SK-N-SH (cell line): ENCODE data around the gene SEM1. TPM values are rescaled to one million over a fixed set of nuclear protein-coding genes. Genes with fewer than 3 reads are reported as not detected.

Experiments
- CTCF ChIA-PET: fragments of 300-600, 350-600 bp; formaldehyde crosslinking; extraction: SDS; loops from one replicate; lab custom pipeline; 2021; lab: Yijun Ruan, JAX
- POLR2A ChIA-PET: fragments of 350-600 bp; sonication (Branson Sonifier 250); formaldehyde crosslinking; extraction: SDS; loops from one replicate; lab custom pipeline; 2020; ENCODE audit warnings: antibody characterized with exemption, inconsistent platforms; lab: Yijun Ruan, JAX
- DNase-seq: peaks from one replicate; pipeline ENCODE4 v3.0.0; 2012
- H2AFZ ChIP-seq: fragments of 200-600 bp; sonication (generic); 2 replicates; pipeline ENCODE4 v1.8.1; 2016; ENCODE audit warnings: antibody characterized with exemption, mild to moderate bottlenecking, low read depth
- H3F3A ChIP-seq: fragments of 200-600 bp; sonication (generic); replicated peaks from 2 replicates; pipeline ENCODE3; 2016; ENCODE audit warnings: antibody characterized with exemption, mild to moderate bottlenecking; ENCODE audit not compliant: insufficient read depth
- H3K27ac ChIP-seq, 2 experiments: fragments of 200-500 bp in 1 of 2; fragments of 200-600 bp in 1 of 2; sonication (Bioruptor generic) in 1 of 2; sonication (generic), shearing (Covaris generic) in 1 of 2; 2 replicates each; pipeline versions ENCODE4 v1.5.1 to v1.6.1; 2014 to 2016; ENCODE audit warnings: low read depth in 2 of 2, inconsistent platforms in 1 of 2, low read length in 1 of 2, mild to moderate bottlenecking in 1 of 2, mixed read lengths in 1 of 2
- H3K27me3 ChIP-seq: fragments of 200-600 bp; sonication (generic), shearing (Covaris generic); 2 replicates; pipeline ENCODE4 v1.6.1; 2016; ENCODE audit warnings: mixed run types; ENCODE audit not compliant: insufficient read depth
- H3K36me3 ChIP-seq, 2 experiments: fragments of 200-500 bp in 1 of 2; fragments of 200-600 bp in 1 of 2; sonication (Bioruptor generic) in 1 of 2; sonication (generic) in 1 of 2; replicated peaks in 1 of 2; 2 replicates each; pipeline versions ENCODE3 to v1.5.1; 2014 to 2016; ENCODE audit warnings: low read length in 1 of 2, mild to moderate bottlenecking in 1 of 2; ENCODE audit not compliant: insufficient read depth in 2 of 2, control insufficient read depth in 1 of 2
- H3K4me1 ChIP-seq, 2 experiments: fragments of 200-500 bp in 1 of 2; fragments of 200-600 bp in 1 of 2; sonication (Bioruptor generic) in 1 of 2; sonication (generic), shearing (Covaris generic) in 1 of 2; 2 replicates each; pipeline versions ENCODE4 v1.5.1 to v1.6.1; 2014 to 2016; ENCODE audit warnings: low read depth in 1 of 2, low read length in 1 of 2, mixed run types in 1 of 2; ENCODE audit not compliant: insufficient read depth in 2 of 2, control insufficient read depth in 1 of 2
- H3K4me2 ChIP-seq: fragments of 200-600 bp; sonication (generic), shearing (Covaris generic); 2 replicates; pipeline ENCODE4 v1.6.1; 2017; ENCODE audit warnings: mixed run types
- H3K4me3 ChIP-seq, 2 experiments: fragments of 200-500 bp in 1 of 2; fragments of 200-600 bp in 1 of 2; sonication (Bioruptor generic) in 1 of 2; sonication (generic), shearing (Covaris generic) in 1 of 2; 2 replicates each; pipeline versions ENCODE4 v1.5.1 to v1.8.1; 2014 to 2016; ENCODE audit warnings: low read depth in 2 of 2, inconsistent platforms in 1 of 2, low read length in 1 of 2, mild to moderate bottlenecking in 1 of 2, mixed read lengths in 1 of 2, moderate library complexity in 1 of 2
- H3K79me2 ChIP-seq: fragments of 200-600 bp; sonication (generic); 2 replicates; pipeline ENCODE4 v1.8.1; 2017; ENCODE audit warnings: mild to moderate bottlenecking; ENCODE audit not compliant: insufficient read depth
- H3K9ac ChIP-seq: fragments of 200-600 bp; sonication (generic); 2 replicates; pipeline ENCODE4 v1.6.1; 2017; ENCODE audit warnings: mixed run types
- H3K9me2 ChIP-seq: fragments of 200-600 bp; sonication (generic); 2 replicates; pipeline ENCODE4 v1.6.1; 2017; ENCODE audit warnings: mixed run types
- H3K9me3 ChIP-seq: fragments of 200-600 bp; sonication (generic); 2 replicates; pipeline ENCODE4 v1.6.1; 2017; ENCODE audit warnings: mixed run types, mild to moderate bottlenecking, moderate library complexity
- H4K20me1 ChIP-seq: fragments of 200-600 bp; sonication (generic); 2 replicates; pipeline ENCODE4 v1.6.1; 2017; ENCODE audit warnings: mild to moderate bottlenecking, mixed run types; ENCODE audit not compliant: insufficient read depth
- CHD2 ChIP-seq: fragments of 150-350 bp; IDR thresholded peaks from 2 replicates; pipeline ENCODE4 v1.6.1; 2018; ENCODE audit warnings: low read length; ENCODE audit not compliant: partially characterized antibody
- FOSL2 ChIP-seq: IDR thresholded peaks from 2 replicates; pipeline ENCODE4 v1.4.0; 2012; ENCODE audit warnings: low read depth, mild to moderate bottlenecking, moderate library complexity, borderline replicate concordance
- FOXM1 ChIP-seq: IDR thresholded peaks from 2 replicates; pipeline ENCODE4 v1.4.0; 2012; ENCODE audit warnings: low read depth, mild to moderate bottlenecking
- MEF2A ChIP-seq: IDR thresholded peaks from 2 replicates; pipeline ENCODE4 v1.4.0; 2012; ENCODE audit warnings: low read depth, borderline replicate concordance
- MXI1 ChIP-seq: IDR thresholded peaks from 2 replicates; pipeline ENCODE4 v1.6.1; 2012; ENCODE audit warnings: mild to moderate bottlenecking, low read depth, low read length, improper control_type of control experiment
- NFIC ChIP-seq: IDR thresholded peaks from 2 replicates; pipeline ENCODE4 v1.4.0; 2012; ENCODE audit warnings: borderline replicate concordance
- NRF1 ChIP-seq: IDR thresholded peaks from 2 replicates; pipeline ENCODE4 v1.6.1; 2012; ENCODE audit warnings: low read depth, mild to moderate bottlenecking, low read length
- RAD21 ChIP-seq: IDR thresholded peaks from 2 replicates; pipeline ENCODE4 v1.6.1; 2012; ENCODE audit warnings: mild to moderate bottlenecking, low read length
- RCOR1 ChIP-seq: fragments of 150-350 bp; IDR thresholded peaks from 2 replicates; pipeline ENCODE4 v1.6.1; 2017; ENCODE audit warnings: antibody characterized with exemption, low read length
- RFX5 ChIP-seq: IDR thresholded peaks from 2 replicates; pipeline ENCODE4 v1.6.1; 2012; ENCODE audit warnings: mild to moderate bottlenecking, improper control_type of control experiment, low read length
- RXRA ChIP-seq: IDR thresholded peaks from 2 replicates; pipeline ENCODE4 v1.4.0; 2012; ENCODE audit warnings: low read depth, mild to moderate bottlenecking, borderline replicate concordance
- SIN3A ChIP-seq: IDR thresholded peaks from 2 replicates; pipeline ENCODE4 v1.6.1; 2012; ENCODE audit warnings: low read depth, mild to moderate bottlenecking, low read length, moderate library complexity, borderline replicate concordance
- SMC3 ChIP-seq: IDR thresholded peaks from 2 replicates; pipeline ENCODE4 v1.6.1; 2012; ENCODE audit warnings: low read depth, low read length, improper control_type of control experiment
- TEAD4 ChIP-seq: IDR thresholded peaks from 2 replicates; pipeline ENCODE4 v1.4.0; 2012; ENCODE audit warnings: mild to moderate bottlenecking, borderline replicate concordance; ENCODE audit not compliant: insufficient read depth
- WGBS: methylation state at CpG from one replicate; pipeline ENCODE4 v1.1.6; 2017; ENCODE audit warnings: low lambda C conversion rate; 5-methylcytosine and 5-hydroxymethylcytosine counted together
- polyA plus RNA-seq, 3 experiments: library from polyadenylated mRNA; depleted of rRNA; stranded (reverse); fragments of >200 nt; gene quantifications; 2 replicates each; pipeline ENCODE4 v1.2.3, GENCODE V29; 2012
- TF ChIP-seq, protein P1 (sequence below): IDR thresholded peaks from 2 replicates; pipeline ENCODE4 v1.4.0; 2012; ENCODE audit warnings: low read depth, borderline replicate concordance
- TF ChIP-seq, protein P2 (sequence below): fragments of 150-350 bp; IDR thresholded peaks from 2 replicates; pipeline ENCODE4 v1.6.1; 2016; ENCODE audit warnings: mild to moderate bottlenecking, low read depth, low read length
- TF ChIP-seq, protein P3 (sequence below): fragments of 150-350 bp; IDR thresholded peaks from 2 replicates; pipeline ENCODE4 v1.6.1; 2017; ENCODE audit warnings: antibody characterized with exemption, low read length, low read depth, borderline replicate concordance
- TF ChIP-seq, protein P4 (sequence below): IDR thresholded peaks from 2 replicates; pipeline ENCODE4 v1.4.0; 2012; ENCODE audit warnings: low read depth, borderline replicate concordance
- TF ChIP-seq, protein P5 (sequence below): IDR thresholded peaks from 2 replicates; pipeline ENCODE4; 2012
- TF ChIP-seq, protein P6 (sequence below): IDR thresholded peaks from 2 replicates; pipeline ENCODE4 v1.6.1; 2012; ENCODE audit warnings: mild to moderate bottlenecking, low read depth, low read length, moderate library complexity

The SEM1 gene
- polyA plus RNA-seq, 1 of the 3 experiments (the other 2 are of a cell fraction) = 56.3 TPM

DNA sequence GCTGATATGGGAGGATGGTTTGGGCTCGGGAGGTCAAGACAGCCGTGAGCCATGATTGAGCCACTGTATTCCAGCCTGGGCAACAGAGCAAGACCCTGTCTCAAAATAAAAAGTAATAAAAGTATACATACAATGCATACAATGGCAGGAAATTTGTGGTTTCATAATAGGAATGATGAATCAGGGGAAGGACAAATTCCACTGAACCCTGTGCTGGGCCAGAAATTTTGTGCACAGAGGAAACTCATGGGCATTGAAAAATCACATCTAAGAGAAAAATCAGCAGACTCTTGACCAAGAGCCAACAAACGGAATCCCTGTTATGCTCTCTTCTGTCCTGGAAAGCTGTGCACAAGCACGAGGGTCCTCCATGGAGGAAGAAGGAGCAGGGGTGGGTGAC lies 35.1 kb downstream of the SEM1 start (continued):
- TF ChIP-seq NRF1 = no peak
- TF ChIP-seq RFX5 = no peak
- no peak for TF ChIP-seq NFIC
- TF ChIP-seq, protein P1, sequence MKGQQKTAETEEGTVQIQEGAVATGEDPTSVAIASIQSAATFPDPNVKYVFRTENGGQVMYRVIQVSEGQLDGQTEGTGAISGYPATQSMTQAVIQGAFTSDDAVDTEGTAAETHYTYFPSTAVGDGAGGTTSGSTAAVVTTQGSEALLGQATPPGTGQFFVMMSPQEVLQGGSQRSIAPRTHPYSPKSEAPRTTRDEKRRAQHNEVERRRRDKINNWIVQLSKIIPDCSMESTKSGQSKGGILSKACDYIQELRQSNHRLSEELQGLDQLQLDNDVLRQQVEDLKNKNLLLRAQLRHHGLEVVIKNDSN = no peak

DNA sequence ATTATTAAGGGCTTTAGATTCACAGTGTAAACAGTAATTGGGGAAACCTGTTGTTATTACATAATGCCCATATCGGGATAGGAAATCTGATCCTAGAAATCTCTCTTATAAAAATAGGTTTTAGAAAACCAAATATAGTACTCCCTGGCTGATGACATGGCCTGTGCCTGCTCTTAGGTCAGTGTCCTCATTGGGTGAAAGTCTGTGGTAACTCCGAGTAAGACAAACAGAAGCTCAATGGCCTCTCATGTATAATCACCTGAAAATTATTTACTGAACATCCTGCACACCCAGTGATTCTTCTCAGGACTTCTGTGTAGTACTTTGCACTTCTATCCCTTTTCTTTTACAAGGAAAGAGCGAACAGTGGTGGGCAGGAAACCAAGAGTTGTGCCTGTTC lies 37.8 kb downstream of the SEM1 start:
- ChIA-PET POLR2A (no interaction called here), CTCF (interaction anchor here (0.7 to 1.0 kb wide), 3 partner anchors 10 to 756 kb away, joined by 3 read pairs; no protein-coding TSS in a partner anchor)
- 92% methylated on average over 3 of the region's 3 CpGs for WGBS
- no peaks in the 10 kb centered on the region for H3K79me2 ChIP-seq
- no peak overlapping the region for H3K9ac ChIP-seq
- TF ChIP-seq NRF1 (no peak), RXRA (no peak), RFX5 (no peak), FOXM1 (no peak), SIN3A (no peak), MXI1 (no peak), CHD2 (no peak), RAD21 (no peak), NFIC (no peak), RCOR1 (no peak), FOSL2 (no peak), MEF2A (no peak), SMC3 (no peak), TEAD4 (no peak)
- TF ChIP-seq, protein P2, sequence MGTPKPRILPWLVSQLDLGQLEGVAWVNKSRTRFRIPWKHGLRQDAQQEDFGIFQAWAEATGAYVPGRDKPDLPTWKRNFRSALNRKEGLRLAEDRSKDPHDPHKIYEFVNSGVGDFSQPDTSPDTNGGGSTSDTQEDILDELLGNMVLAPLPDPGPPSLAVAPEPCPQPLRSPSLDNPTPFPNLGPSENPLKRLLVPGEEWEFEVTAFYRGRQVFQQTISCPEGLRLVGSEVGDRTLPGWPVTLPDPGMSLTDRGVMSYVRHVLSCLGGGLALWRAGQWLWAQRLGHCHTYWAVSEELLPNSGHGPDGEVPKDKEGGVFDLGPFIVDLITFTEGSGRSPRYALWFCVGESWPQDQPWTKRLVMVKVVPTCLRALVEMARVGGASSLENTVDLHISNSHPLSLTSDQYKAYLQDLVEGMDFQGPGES = no peak
- TF ChIP-seq, protein P3, sequence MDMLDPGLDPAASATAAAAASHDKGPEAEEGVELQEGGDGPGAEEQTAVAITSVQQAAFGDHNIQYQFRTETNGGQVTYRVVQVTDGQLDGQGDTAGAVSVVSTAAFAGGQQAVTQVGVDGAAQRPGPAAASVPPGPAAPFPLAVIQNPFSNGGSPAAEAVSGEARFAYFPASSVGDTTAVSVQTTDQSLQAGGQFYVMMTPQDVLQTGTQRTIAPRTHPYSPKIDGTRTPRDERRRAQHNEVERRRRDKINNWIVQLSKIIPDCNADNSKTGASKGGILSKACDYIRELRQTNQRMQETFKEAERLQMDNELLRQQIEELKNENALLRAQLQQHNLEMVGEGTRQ = no peak
- TF ChIP-seq, protein P4, sequence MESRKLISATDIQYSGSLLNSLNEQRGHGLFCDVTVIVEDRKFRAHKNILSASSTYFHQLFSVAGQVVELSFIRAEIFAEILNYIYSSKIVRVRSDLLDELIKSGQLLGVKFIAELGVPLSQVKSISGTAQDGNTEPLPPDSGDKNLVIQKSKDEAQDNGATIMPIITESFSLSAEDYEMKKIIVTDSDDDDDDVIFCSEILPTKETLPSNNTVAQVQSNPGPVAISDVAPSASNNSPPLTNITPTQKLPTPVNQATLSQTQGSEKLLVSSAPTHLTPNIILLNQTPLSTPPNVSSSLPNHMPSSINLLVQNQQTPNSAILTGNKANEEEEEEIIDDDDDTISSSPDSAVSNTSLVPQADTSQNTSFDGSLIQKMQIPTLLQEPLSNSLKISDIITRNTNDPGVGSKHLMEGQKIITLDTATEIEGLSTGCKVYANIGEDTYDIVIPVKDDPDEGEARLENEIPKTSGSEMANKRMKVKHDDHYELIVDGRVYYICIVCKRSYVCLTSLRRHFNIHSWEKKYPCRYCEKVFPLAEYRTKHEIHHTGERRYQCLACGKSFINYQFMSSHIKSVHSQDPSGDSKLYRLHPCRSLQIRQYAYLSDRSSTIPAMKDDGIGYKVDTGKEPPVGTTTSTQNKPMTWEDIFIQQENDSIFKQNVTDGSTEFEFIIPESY = no peak
- TF ChIP-seq, protein P5, sequence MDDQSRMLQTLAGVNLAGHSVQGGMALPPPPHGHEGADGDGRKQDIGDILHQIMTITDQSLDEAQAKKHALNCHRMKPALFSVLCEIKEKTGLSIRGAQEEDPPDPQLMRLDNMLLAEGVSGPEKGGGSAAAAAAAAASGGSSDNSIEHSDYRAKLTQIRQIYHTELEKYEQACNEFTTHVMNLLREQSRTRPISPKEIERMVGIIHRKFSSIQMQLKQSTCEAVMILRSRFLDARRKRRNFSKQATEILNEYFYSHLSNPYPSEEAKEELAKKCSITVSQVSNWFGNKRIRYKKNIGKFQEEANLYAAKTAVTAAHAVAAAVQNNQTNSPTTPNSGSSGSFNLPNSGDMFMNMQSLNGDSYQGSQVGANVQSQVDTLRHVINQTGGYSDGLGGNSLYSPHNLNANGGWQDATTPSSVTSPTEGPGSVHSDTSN = no peak
- TF ChIP-seq, protein P6, sequence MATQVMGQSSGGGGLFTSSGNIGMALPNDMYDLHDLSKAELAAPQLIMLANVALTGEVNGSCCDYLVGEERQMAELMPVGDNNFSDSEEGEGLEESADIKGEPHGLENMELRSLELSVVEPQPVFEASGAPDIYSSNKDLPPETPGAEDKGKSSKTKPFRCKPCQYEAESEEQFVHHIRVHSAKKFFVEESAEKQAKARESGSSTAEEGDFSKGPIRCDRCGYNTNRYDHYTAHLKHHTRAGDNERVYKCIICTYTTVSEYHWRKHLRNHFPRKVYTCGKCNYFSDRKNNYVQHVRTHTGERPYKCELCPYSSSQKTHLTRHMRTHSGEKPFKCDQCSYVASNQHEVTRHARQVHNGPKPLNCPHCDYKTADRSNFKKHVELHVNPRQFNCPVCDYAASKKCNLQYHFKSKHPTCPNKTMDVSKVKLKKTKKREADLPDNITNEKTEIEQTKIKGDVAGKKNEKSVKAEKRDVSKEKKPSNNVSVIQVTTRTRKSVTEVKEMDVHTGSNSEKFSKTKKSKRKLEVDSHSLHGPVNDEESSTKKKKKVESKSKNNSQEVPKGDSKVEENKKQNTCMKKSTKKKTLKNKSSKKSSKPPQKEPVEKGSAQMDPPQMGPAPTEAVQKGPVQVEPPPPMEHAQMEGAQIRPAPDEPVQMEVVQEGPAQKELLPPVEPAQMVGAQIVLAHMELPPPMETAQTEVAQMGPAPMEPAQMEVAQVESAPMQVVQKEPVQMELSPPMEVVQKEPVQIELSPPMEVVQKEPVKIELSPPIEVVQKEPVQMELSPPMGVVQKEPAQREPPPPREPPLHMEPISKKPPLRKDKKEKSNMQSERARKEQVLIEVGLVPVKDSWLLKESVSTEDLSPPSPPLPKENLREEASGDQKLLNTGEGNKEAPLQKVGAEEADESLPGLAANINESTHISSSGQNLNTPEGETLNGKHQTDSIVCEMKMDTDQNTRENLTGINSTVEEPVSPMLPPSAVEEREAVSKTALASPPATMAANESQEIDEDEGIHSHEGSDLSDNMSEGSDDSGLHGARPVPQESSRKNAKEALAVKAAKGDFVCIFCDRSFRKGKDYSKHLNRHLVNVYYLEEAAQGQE = no peak
- H3K27ac ChIP-seq = peak overlapping the region in 1 of 2 experiments; percentile 95; a peak in 1 of 4 replicates
- H3K9me3 ChIP-seq = no peaks in the 10 kb centered on the region
- H3K4me3 ChIP-seq = no peak overlapping the region
- DNase-seq = no peak
- no peaks in the 10 kb centered on the region for H4K20me1 ChIP-seq
- no peaks in the 10 kb centered on the region for H3F3A ChIP-seq
- peaks cover 0 to 15% of the 10 kb centered on the region in 2 experiments; a peak in 2 of 4 replicates for H3K4me1 ChIP-seq
- H3K9me2 ChIP-seq = no peaks in the 10 kb centered on the region
- H3K4me2 ChIP-seq = no peak overlapping the region
- no peaks in the 10 kb centered on the region for H3K27me3 ChIP-seq
- no peak overlapping the region for H2AFZ ChIP-seq
- peaks cover 7 to 15% of the 10 kb centered on the region in 2 experiments for H3K36me3 ChIP-seq
